Ovary (tissue), 9 donors: ENCODE data around the gene YJEFN3. TPM values are rescaled to one million over a fixed set of nuclear protein-coding genes. Genes with fewer than 3 reads are reported as not detected.

Source experiments
- DNase-seq, 5 donors: peaks; one replicate each; pipeline ENCODE4 v3.0.0-alpha.2; 2019 to 2020
- H3K27ac ChIP-seq, 2 donors: fragments of 200-600 bp; one replicate each; pipeline versions ENCODE4 v1.5.1 to v1.8.0; 2019 to 2022
- H3K27me3 ChIP-seq: fragments of 200-600 bp; one replicate; pipeline ENCODE4 v1.8.0; 2022
- H3K36me3 ChIP-seq: fragments of 200-600 bp; sonication (generic); one replicate; pipeline ENCODE4 v1.5.1; 2019
- H3K4me1 ChIP-seq: one replicate; pipeline ENCODE4 v1.8.1; 2013; ENCODE audit warnings: mild to moderate bottlenecking, moderate library complexity; ENCODE audit not compliant: insufficient read depth
- H3K4me3 ChIP-seq: fragments of 200-600 bp; sonication (generic); one replicate; pipeline ENCODE4 v1.5.1; 2017
- H3K9me3 ChIP-seq, 2 donors: fragments of 200-600 bp in 1 of 2; sonication (generic) in 1 of 2; one replicate each; pipeline versions ENCODE4 v1.5.1 to v1.8.1; 2013 to 2019; ENCODE audit warnings: mild to moderate bottlenecking in 1 of 2, moderate library complexity in 1 of 2
- EP300 ChIP-seq: sonication (generic); formaldehyde crosslinking; IDR thresholded peaks from one replicate; pipeline ENCODE4 v1.6.1; 2017; ENCODE audit warnings: antibody characterized with exemption
- POLR2A ChIP-seq: fragments of 450-650 bp; IDR thresholded peaks from one replicate; pipeline ENCODE4 v1.6.1; 2017; ENCODE audit warnings: antibody characterized with exemption, mild to moderate bottlenecking, moderate library complexity
- WGBS, 3 donors: extraction: QIAGEN DNeasy Blood & Tissue Kit in 1 of 3; methylation state at CpG; one replicate each; pipeline versions ENCODE4 v1.1.5 to v1.1.7; 2013 to 2017; 5-methylcytosine and 5-hydroxymethylcytosine counted together
- intact Hi-C, 4 donors: fragments of 100-400 bp; cut with DNase I; formaldehyde crosslinking; loops; one replicate each; pipeline versions ENCODE4 v1.11.0 to v1.15.1; 2022 to 2023
- polyA plus RNA-seq, 2 donors: library from polyadenylated mRNA; stranded (reverse); fragments of 200-250 nt in 1 of 2; fragments of 350-450 nt in 1 of 2; fragmentation: Illumina TruSeq in 1 of 2; extraction: RNeasy Lipid Tissue Mini Kit (QIAGEN cat#74804) in 1 of 2; gene quantifications; one replicate each; pipeline ENCODE4 v1.2.3, GENCODE V29; 2013 to 2014
- total RNA-seq, 7 donors: library from RNA; depleted of rRNA in 2 of 7; stranded (reverse); fragments of >200 nt in 2 of 7; fragmentation: NEBNext Ultra II Directional in 3 of 7; extraction: Animal tissue kit (Norgen Biotek cat#: 25700) in 3 of 7; gene quantifications; one replicate each; pipeline versions ENCODE4 v1.1.0 to v1.2.4, GENCODE V29; 2016 to 2023
- TF ChIP-seq, protein P1 (sequence below), 3 donors: fragments of 450-650 bp in 2 of 3; fragments of 200-600 bp in 1 of 3; IDR thresholded peaks; one replicate each; pipeline versions ENCODE4 v1.5.1 to v1.8.0; 2016 to 2022; ENCODE audit warnings: antibody characterized with exemption in 3 of 3, mild to moderate bottlenecking in 1 of 3
- donor health status: DM: no; HTN: no; CAD: no; lungs with moderate emphysema.
- donor health status: DM: no; HTN: no; CAD: no.
- donor health status: Bipolar disorder and iron deficiency.
- donor health status: DM: yes; HTN: yes; CAD: no.
- donor health status: DM: no; HTN: no; CAD: no.
- donor health status: DM: yes; HTN: yes; CAD: no.

The YJEFN3 gene
- total and polyA plus RNA-seq, 9 donors, result 2.0 to 5.0 (median 2.9) TPM

DNA sequence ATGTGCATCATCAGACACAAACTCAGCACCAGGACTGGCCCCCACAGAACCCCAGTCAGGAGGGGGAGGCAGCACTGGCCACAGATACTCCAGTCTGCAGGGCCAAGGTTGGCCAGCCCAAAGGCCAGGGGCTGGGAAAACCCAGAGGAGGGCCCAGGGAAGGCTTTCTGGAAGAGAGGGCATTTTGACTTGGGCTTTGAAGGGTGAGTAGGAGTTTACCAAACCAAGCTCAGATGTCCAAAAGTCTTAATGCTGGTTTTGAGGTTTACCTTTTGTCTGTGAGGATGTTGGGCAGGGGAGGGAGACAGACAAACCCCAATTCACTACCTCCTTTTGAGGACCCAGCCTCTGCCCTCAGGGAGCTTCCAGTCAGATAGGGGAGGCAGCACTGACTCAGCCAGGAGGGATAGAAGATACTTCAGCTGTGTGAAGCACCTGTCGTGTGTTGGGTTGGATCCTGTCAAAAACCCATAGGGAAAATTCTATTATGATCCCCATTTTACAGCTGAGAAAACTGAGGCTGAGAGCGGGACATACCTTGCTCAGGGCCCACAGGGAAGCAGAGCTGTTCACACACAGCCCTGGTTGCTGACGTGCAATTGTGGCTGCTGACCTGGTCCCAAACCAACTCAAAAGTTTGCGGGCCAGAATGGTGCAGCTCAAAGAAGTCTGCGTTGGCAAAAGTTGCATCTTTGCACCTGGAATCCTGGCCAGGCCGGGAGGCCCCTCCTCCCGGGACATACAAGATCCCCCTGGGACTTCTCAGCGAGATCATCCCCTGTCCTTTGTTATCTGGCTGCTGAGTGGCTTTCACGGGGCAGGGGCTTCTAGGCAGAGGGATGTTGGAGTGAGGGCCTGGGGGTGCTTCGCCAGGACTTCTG, 22.5 kb downstream of the YJEFN3 start:
- TF ChIP-seq EP300 (no peak), POLR2A (no peak)
- TF ChIP-seq, protein P1, sequence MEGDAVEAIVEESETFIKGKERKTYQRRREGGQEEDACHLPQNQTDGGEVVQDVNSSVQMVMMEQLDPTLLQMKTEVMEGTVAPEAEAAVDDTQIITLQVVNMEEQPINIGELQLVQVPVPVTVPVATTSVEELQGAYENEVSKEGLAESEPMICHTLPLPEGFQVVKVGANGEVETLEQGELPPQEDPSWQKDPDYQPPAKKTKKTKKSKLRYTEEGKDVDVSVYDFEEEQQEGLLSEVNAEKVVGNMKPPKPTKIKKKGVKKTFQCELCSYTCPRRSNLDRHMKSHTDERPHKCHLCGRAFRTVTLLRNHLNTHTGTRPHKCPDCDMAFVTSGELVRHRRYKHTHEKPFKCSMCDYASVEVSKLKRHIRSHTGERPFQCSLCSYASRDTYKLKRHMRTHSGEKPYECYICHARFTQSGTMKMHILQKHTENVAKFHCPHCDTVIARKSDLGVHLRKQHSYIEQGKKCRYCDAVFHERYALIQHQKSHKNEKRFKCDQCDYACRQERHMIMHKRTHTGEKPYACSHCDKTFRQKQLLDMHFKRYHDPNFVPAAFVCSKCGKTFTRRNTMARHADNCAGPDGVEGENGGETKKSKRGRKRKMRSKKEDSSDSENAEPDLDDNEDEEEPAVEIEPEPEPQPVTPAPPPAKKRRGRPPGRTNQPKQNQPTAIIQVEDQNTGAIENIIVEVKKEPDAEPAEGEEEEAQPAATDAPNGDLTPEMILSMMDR (IDR thresholded peaks at IDR 0.05), result no peak
- H3K36me3 ChIP-seq, result no peaks in the 10 kb centered on the region
- H3K27ac ChIP-seq, result no peak overlapping the region
- intact Hi-C loops, result no loop called here
- H3K27me3 ChIP-seq, result no peaks in the 10 kb centered on the region
- no peak for DNase-seq
- H3K4me3 ChIP-seq, result no peak overlapping the region
- no peaks in the 10 kb centered on the region for H3K4me1 ChIP-seq
- 61 to 77% (median 62%) methylated on average over 10 of the region's 10 CpGs for WGBS, 3 donors
- H3K9me3 ChIP-seq, result no peaks in the 10 kb centered on the region

DNA sequence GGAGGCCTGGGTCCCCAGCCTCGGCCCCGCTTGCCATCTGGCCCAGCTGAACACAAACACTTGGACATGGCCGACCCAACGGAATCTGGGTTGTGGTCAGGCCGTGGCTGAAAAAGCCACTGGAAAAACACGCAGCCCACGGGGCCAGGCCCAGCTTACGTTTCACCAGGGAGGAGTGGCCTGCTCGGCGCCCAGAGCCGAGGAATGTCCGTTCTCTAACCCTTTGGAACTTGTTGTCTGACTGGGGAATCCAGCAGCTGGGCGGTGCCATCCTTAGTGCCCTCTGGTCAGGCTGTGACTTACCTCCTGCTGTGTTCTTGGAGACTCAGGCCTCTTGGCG, 23.1 kb downstream of the YJEFN3 start:
- intact Hi-C loops, result no loop called here
- Histone ChIP-seq H3K36me3 (no peaks in the 10 kb centered on the region), H3K27ac (no peak overlapping the region), H3K4me1 (no peaks in the 10 kb centered on the region), H3K9me3 (no peaks in the 10 kb centered on the region), H3K4me3 (no peak overlapping the region), H3K27me3 (no peaks in the 10 kb centered on the region)
- no peak for DNase-seq
- TF ChIP-seq POLR2A, result no peak
- TF ChIP-seq, protein P1 (IDR thresholded peaks at IDR 0.05), result no peak
- no peak for TF ChIP-seq EP300
- 52 to 58% (median 53%) methylated on average over 14 of the region's 14 CpGs for WGBS, 3 donors

DNA sequence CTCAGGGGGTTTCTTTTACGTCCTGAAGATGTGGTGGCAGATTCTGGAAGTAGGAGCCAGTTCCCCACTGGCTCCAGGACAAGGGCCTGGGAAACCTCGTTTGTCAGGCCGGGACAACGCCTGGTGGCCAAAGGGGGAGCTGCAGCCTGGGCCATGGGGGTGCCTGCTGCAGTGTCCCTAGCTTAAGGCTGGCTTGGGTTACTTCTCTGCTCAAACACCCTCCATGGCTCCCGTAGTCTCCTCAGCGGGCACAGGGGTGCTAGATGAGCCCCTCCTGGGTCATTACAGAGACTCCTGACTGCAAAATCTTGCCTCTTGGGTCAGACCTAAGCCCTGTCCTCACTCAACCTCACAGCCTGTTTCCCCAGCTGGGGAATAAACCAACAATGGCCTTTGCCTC, 24.1 kb downstream of the YJEFN3 start:
- TF ChIP-seq POLR2A (no peak), EP300 (no peak)
- TF ChIP-seq, protein P1 (IDR thresholded peaks at IDR 0.05), result no peak
- intact Hi-C loops, result no loop called here
- Histone ChIP-seq H3K27ac (no peak overlapping the region), H3K27me3 (no peaks in the 10 kb centered on the region), H3K4me1 (no peaks in the 10 kb centered on the region), H3K4me3 (no peak overlapping the region), H3K36me3 (no peaks in the 10 kb centered on the region), H3K9me3 (no peaks in the 10 kb centered on the region)
- 59 to 73% (median 66%) methylated on average over 5 to 6 of the region's 6 CpGs for WGBS, 3 donors
- DNase-seq, result no peak

DNA sequence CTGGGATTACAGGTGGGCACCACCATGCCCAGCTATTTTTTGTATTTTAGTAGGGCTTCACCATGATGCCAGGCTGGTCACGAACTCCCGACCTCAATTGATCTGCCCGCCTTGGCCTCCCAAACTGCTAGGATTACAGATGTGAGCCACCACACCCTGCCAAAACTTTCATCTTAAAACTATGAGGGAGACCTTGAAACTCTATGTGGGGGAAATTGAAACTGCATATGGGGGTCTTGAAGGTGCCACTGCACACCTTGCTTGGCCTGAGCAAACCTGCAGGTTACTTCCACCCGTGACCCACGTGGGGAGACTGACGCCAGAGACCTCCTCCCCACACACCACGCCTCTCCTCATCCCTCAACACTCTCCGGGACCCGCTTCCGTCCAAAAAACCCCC, 25.0 kb downstream of the YJEFN3 start:
- Histone ChIP-seq H3K27ac (no peak overlapping the region), H3K4me3 (no peak overlapping the region), H3K27me3 (no peaks in the 10 kb centered on the region), H3K9me3 (no peaks in the 10 kb centered on the region), H3K36me3 (no peaks in the 10 kb centered on the region), H3K4me1 (no peaks in the 10 kb centered on the region)
- TF ChIP-seq EP300, result no peak
- TF ChIP-seq, protein P1 (IDR thresholded peaks at IDR 0.05), result no peak
- no peak for TF ChIP-seq POLR2A
- no peak for DNase-seq
- 83 to 91% (median 89%) methylated on average over 10 of the region's 10 CpGs for WGBS, 3 donors
- intact Hi-C loops, result no loop called here
